ENCODE data around the gene PRDM16.

Gene PRDM16

GRCh38 chr1:3033040-3033789 is 35.8 kb upstream of the PRDM16 start:
- DNase-seq, result no peak

GRCh38 chr1:3033790-3034090 is 35.3 kb upstream of the PRDM16 start:
- DNase-seq, result no peak

GRCh38 chr1:3034162-3034561 is 34.8 kb upstream of the PRDM16 start:
- no peak for DNase-seq

- DNase-seq, result no peak
These were observed 34.1 kb upstream of the PRDM16 start for GRCh38 chr1:3034728-3035562.

- no peak for DNase-seq
These were observed 33.2 kb upstream of the PRDM16 start for GRCh38 chr1:3035563-3036446.

GRCh38 chr1:3036447-3037280 is 32.3 kb upstream of the PRDM16 start:
- no peak for DNase-seq

- DNase-seq, result no peak
These were observed 31.5 kb upstream of the PRDM16 start for GRCh38 chr1:3037281-3038040.

- DNase-seq, result no peak
These were observed 30.9 kb upstream of the PRDM16 start for GRCh38 chr1:3038113-3038551.

GRCh38 chr1:3038571-3039181 is 30.3 kb upstream of the PRDM16 start:
- no peak for DNase-seq

GRCh38 chr1:3040004-3040403 is 29.0 kb upstream of the PRDM16 start:
- DNase-seq, result no peak

- DNase-seq, result no peak
These were observed 26.5 kb upstream of the PRDM16 start for GRCh38 chr1:3042481-3042880.

- DNase-seq, result no peak
These were observed 19.8 kb upstream of the PRDM16 start for GRCh38 chr1:3049164-3049563.

GRCh38 chr1:3049905-3050304 is 19.1 kb upstream of the PRDM16 start:
- DNase-seq, result no peak

- DNase-seq, result no peak
These were observed 18.4 kb upstream of the PRDM16 start for GRCh38 chr1:3050603-3051002.

GRCh38 chr1:3051270-3052268 is 17.4 kb upstream of the PRDM16 start:
- no peak for DNase-seq

GRCh38 chr1:3052501-3052900 is 16.5 kb upstream of the PRDM16 start:
- DNase-seq, result no peak

- no peak for DNase-seq
These were observed 15.5 kb upstream of the PRDM16 start for GRCh38 chr1:3053366-3053980.

GRCh38 chr1:3053986-3054385 is 15.0 kb upstream of the PRDM16 start:
- DNase-seq, result no peak

GRCh38 chr1:3054474-3054873 is 14.5 kb upstream of the PRDM16 start:
- DNase-seq, result no peak

Measured in NK-92 treated with Interleukin-12 subunit alpha and Interleukin-12 subunit beta, amount 100 ng/mL, for 24 hours (cell line).